ENCODE results near the gene ILRUN. TPM values are rescaled to one million over a fixed set of nuclear protein-coding genes. Genes with fewer than 3 reads are reported as not detected.

ILRUN gene
- total and polyA plus RNA-seq, 2 experiments from 2014 or later: 17.6 to 80.1 TPM

DNA sequence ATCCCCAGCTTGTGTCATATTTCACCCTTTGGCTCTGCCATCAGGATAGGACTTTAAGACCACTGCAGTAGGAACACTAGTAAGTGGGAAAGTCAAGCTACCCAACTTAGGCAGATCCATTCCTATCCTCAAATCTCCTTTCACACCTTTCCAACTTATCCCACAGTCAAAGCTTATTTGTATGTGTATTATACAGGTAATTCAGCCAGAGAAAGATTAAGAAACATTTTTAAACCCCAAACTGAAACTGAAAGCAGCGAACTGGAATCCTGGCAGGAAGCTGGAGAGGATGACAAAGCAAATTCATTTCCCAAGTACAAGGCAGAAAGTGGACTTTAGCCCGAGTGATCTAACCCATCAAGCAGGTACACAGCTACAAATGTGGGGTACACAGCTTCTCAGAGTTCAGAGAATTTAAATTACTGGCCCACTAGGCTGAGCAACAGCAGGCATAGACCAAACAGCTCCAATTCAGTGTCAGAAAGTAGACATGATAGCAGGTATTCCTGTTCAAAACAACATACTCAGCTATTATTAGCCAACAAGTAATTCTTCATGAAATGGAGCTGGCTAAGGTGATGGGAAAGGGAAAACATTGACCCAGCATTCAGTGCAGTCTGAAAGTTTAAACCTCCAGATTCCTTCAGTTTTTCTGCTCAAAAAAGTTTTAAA is 39.1 kb downstream of the ILRUN start:
- Histone ChIP-seq H3K27ac (ENCODE audit: low read depth) (peak overlapping the region; percentile 81), H3K4me2 (peak overlapping the region; percentile 40), H2AFZ (no peak overlapping the region), H3K4me1 (ENCODE audit: insufficient read depth) (peaks cover 21% of the 10 kb centered on the region), H3K36me3 (ENCODE audit: insufficient read depth) (no peaks in the 10 kb centered on the region), H3K27me3 (ENCODE audit: insufficient read depth) (no peaks in the 10 kb centered on the region), H3K4me3 (no peak overlapping the region; the same call in 1 of the 2 replicates), H3K9me2 (ENCODE audit: insufficient read depth) (no peaks in the 10 kb centered on the region), H3F3A (replicated peaks; ENCODE audit: low read depth) (no peaks in the 10 kb centered on the region), H3K79me2 (replicated peaks; ENCODE audit: insufficient read depth) (peaks cover 77% of the 10 kb centered on the region), H4K20me1 (replicated peaks; ENCODE audit: insufficient read depth) (0 out of 2 replicates have a peak, but pooled peaks cover 5% of the 10 kb centered on the region)
- Mint-ChIP-seq H3K9me3 (no peaks in the 10 kb centered on the region), H3K27ac (peak overlapping the region; percentile 94), H3K4me1 (peaks cover 28% of the 10 kb centered on the region), H3K4me3 (no peak overlapping the region; the same call in 2 of the 3 replicates), H3K36me3 (ENCODE audit: low read depth) (peaks cover 8% of the 10 kb centered on the region; the same call in 2 of the 3 replicates), H3K27me3 (ENCODE audit: insufficient read depth, low read depth, poor library complexity) (peaks cover 3% of the 10 kb centered on the region)
- DNase-seq (ENCODE audit: low spot score): peak; percentile 45
- peak; percentile 34 for ATAC-seq
- TF ChIP-seq EZH2phosphoT487 (IDR thresholded peaks at IDR 0.05; ENCODE audit: unreplicated experiment) (no peak), CREB1 (CRISPR knock-in tag; IDR thresholded peaks at IDR 0.05; ENCODE audit: low read depth) (no peak), ZNF462 (CRISPR knock-in tag; IDR thresholded peaks at IDR 0.05) (no peak), STAT1 (IDR thresholded peaks at IDR 0.05; ENCODE audit: unreplicated experiment) (no peak), JUNB (IDR thresholded peaks at IDR 0.05; ENCODE audit: unreplicated experiment) (no peak), NANOG (IDR thresholded peaks at IDR 0.05; ENCODE audit: borderline replicate concordance) (no peak), CTCF (conservative IDR thresholded peaks at IDR 0.05; ENCODE audit: low read depth in 2 of 2) (no peak), EZH2 (IDR thresholded peaks at IDR 0.05; ENCODE audit: low read depth, unreplicated experiment) (no peak), ZNF331 (CRISPR knock-in tag; IDR thresholded peaks at IDR 0.05; ENCODE audit: low read depth) (no peak), ZNF114 (CRISPR knock-in tag; IDR thresholded peaks at IDR 0.05) (no peak), POLR2AphosphoS5 (IDR thresholded peaks at IDR 0.05; ENCODE audit: low read depth) (no peak)
- TF ChIP-seq, protein P1, sequence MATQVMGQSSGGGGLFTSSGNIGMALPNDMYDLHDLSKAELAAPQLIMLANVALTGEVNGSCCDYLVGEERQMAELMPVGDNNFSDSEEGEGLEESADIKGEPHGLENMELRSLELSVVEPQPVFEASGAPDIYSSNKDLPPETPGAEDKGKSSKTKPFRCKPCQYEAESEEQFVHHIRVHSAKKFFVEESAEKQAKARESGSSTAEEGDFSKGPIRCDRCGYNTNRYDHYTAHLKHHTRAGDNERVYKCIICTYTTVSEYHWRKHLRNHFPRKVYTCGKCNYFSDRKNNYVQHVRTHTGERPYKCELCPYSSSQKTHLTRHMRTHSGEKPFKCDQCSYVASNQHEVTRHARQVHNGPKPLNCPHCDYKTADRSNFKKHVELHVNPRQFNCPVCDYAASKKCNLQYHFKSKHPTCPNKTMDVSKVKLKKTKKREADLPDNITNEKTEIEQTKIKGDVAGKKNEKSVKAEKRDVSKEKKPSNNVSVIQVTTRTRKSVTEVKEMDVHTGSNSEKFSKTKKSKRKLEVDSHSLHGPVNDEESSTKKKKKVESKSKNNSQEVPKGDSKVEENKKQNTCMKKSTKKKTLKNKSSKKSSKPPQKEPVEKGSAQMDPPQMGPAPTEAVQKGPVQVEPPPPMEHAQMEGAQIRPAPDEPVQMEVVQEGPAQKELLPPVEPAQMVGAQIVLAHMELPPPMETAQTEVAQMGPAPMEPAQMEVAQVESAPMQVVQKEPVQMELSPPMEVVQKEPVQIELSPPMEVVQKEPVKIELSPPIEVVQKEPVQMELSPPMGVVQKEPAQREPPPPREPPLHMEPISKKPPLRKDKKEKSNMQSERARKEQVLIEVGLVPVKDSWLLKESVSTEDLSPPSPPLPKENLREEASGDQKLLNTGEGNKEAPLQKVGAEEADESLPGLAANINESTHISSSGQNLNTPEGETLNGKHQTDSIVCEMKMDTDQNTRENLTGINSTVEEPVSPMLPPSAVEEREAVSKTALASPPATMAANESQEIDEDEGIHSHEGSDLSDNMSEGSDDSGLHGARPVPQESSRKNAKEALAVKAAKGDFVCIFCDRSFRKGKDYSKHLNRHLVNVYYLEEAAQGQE (IDR thresholded peaks at IDR 0.05; ENCODE audit: unreplicated experiment): no peak
- TF ChIP-seq, protein P2, sequence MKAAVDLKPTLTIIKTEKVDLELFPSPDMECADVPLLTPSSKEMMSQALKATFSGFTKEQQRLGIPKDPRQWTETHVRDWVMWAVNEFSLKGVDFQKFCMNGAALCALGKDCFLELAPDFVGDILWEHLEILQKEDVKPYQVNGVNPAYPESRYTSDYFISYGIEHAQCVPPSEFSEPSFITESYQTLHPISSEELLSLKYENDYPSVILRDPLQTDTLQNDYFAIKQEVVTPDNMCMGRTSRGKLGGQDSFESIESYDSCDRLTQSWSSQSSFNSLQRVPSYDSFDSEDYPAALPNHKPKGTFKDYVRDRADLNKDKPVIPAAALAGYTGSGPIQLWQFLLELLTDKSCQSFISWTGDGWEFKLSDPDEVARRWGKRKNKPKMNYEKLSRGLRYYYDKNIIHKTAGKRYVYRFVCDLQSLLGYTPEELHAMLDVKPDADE (IDR thresholded peaks at IDR 0.05): no peak

Data from GM23338 (cell line).